Measurements from ENCODE around the gene BDKRB2. TPM values are rescaled to one million over a fixed set of nuclear protein-coding genes. Genes with fewer than 3 reads are reported as not detected.

The BDKRB2 gene
- total and polyA plus RNA-seq, 9 donors, result 0.40 to 3.3 (median 1.9) TPM

GRCh38 chr14:96164861-96165490 is 39.7 kb upstream of the BDKRB2 start:
- 71 to 88% (median 78%) methylated on average over 5 of the region's 5 CpGs for WGBS, 3 donors
- no peak overlapping the region for H3K27ac ChIP-seq
- no peak for DNase-seq
- no peaks in the 10 kb centered on the region for H3K27me3 ChIP-seq
- no peaks in the 10 kb centered on the region for H3K4me1 ChIP-seq (ENCODE audit: insufficient read depth)
- no peaks in the 10 kb centered on the region for H3K9me3 ChIP-seq
- H3K36me3 ChIP-seq, result no peaks in the 10 kb centered on the region
- no peak for TF ChIP-seq EP300 (IDR thresholded peaks at IDR 0.05)
- TF ChIP-seq POLR2A (IDR thresholded peaks at IDR 0.05), result no peak
- TF ChIP-seq CTCF (IDR thresholded peaks at IDR 0.05), result no peak
- no peak overlapping the region for H3K4me3 ChIP-seq
- intact Hi-C loops (cut with DNase I), result no loop called here

- TF ChIP-seq POLR2A (IDR thresholded peaks at IDR 0.05) (no peak), CTCF (IDR thresholded peaks at IDR 0.05) (no peak), EP300 (IDR thresholded peaks at IDR 0.05) (no peak)
- DNase-seq, result no peak
- no peaks in the 10 kb centered on the region for H3K36me3 ChIP-seq
- H3K4me1 ChIP-seq (ENCODE audit: insufficient read depth), result no peaks in the 10 kb centered on the region
- 64 to 71% (median 71%) methylated on average over 12 of the region's 12 CpGs for WGBS, 3 donors
- H3K27me3 ChIP-seq, result no peaks in the 10 kb centered on the region
- no peak overlapping the region for H3K27ac ChIP-seq
- no peak overlapping the region for H3K4me3 ChIP-seq
- no peaks in the 10 kb centered on the region for H3K9me3 ChIP-seq
- intact Hi-C loops (cut with DNase I), result no loop called here
Observed at GRCh38 chr14:96165493-96166436, 38.9 kb upstream of the BDKRB2 start.

- no peaks in the 10 kb centered on the region for H3K4me1 ChIP-seq (ENCODE audit: insufficient read depth)
- TF ChIP-seq EP300 (IDR thresholded peaks at IDR 0.05) (no peak), POLR2A (IDR thresholded peaks at IDR 0.05) (no peak), CTCF (IDR thresholded peaks at IDR 0.05) (no peak)
- 67 to 76% (median 69%) methylated on average over 10 of the region's 10 CpGs for WGBS, 3 donors
- DNase-seq, result no peak
- no peaks in the 10 kb centered on the region for H3K9me3 ChIP-seq
- no peak overlapping the region for H3K4me3 ChIP-seq
- no peaks in the 10 kb centered on the region for H3K27me3 ChIP-seq
- no peaks in the 10 kb centered on the region for H3K36me3 ChIP-seq
- H3K27ac ChIP-seq, result no peak overlapping the region
- intact Hi-C loops (cut with DNase I), result no loop called here
Observed at GRCh38 chr14:96166461-96167223, 38.0 kb upstream of the BDKRB2 start.

Measured in ovary (tissue), 9 donors.